GM21529 (cell line): ENCODE data around the gene TMEM217.

Experiments
- ATAC-seq: cut with Tn5 transposase; IDR thresholded peaks from one replicate; pipeline ENCODE4 v1.9.1; 2021; ENCODE audit not compliant: unreplicated experiment

The TMEM217 gene

GRCh38 chr6:37244430-37245310 lies 13.3 kb downstream of the TMEM217 start:
- ATAC-seq: no peak

GRCh38 chr6:37243816-37244370 lies 14.1 kb downstream of the TMEM217 start:
- ATAC-seq: no peak

DNA sequence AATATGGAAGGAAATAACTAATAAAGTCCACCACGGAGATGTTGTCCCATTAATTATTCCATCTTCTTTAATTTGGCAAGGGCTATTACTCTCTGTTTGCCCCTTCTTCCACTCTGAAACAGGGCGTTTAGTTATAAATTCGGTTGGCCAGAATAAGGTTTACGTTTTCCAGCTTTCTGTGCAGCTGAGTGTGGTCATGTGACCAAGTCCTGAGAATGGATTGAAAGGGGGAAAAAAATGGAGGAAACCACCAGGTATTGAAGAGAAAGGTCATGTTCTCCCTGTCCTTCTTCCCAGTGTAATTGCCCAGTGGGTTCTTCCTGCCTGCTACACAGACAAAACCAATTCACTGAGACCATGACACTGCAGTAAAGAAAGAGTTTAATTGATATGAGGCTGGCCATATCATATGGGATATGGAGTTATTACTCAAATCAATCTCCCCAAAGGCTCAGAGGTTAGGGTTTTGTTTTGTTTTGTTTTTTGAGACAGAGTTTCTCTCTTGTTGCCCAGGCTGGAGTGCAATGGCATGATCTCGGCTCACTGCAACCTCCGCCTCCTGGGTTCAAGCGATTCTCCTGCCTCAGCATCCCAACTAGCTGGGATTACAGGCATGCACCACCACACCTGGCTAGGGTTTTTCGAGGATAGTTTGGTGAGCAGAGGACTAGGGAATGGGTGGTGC lies 14.7 kb downstream of the TMEM217 start:
- no peak for ATAC-seq

DNA sequence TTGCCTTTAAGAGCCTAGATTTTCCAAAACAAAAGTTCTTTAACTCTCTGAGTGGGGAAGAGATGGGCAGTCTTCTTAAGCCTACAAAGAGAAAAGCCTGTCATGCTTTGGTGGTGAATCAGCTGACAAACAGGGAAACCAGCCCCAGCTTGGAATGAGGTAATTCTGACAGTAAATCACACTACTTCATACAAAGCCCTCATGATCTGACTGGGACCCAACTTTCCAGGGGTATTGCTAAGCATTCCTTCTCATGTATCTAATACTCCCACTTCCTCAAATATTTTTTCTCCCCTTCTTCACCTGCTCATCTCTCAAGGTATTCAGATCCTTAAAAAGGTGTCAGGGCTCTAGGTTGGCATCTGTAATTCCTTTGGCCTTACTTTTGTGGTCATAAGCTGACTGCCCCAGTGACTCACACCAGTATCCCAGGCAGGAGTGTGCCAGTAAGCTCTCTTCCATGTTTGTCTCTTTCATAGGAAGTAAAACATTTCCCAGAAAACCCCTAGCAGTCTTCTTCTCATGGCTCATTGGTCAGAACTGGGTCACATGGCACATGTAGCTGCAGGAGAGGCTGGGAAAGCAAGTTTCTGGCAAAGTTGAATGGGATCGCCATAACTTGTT lies 15.4 kb downstream of the TMEM217 start:
- ATAC-seq: no peak

- no peak for ATAC-seq
Measured at GRCh38 chr6:37241775-37242428, 16.0 kb downstream of the TMEM217 start.

- ATAC-seq: no peak
Measured at GRCh38 chr6:37241131-37241530, 16.8 kb downstream of the TMEM217 start.

DNA sequence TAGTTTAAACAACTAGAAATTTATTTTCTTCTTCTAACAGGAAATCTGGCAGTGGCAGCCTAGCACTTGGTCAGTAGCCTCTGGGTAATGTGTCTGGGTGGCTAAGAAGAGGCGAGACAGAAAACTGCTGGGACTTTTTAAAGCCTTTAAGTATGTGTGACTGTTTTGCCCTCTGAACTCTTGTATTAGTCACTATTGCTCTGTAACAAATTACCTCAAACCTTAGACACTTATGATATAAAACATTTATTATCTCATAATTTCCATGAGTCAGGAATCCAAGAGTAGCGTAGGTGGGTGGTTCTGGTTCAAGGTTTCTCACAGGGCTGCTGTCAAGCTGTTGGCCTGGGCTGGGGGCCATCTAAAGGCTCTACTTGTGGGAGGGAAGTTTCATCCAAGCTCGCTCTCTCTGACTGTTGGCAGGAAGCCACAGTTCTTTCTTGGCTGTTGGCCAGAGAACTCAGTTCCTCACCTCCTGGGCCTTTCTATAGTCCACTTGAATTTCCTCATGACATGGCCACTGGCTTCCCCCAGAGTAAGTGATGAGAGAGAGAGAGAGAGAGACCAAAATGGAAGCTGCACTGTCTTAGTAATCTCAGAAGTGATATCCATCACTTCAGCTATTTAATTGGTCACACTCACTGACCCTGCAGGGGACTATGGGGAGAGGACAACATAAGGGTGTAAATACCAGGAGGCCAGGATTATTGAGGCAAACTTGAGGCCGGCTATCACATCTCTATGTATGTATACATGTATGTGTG lies 17.8 kb downstream of the TMEM217 start:
- peak; percentile 65 for ATAC-seq

GRCh38 chr6:37239526-37239925 lies 18.4 kb downstream of the TMEM217 start:
- no peak for ATAC-seq

DNA sequence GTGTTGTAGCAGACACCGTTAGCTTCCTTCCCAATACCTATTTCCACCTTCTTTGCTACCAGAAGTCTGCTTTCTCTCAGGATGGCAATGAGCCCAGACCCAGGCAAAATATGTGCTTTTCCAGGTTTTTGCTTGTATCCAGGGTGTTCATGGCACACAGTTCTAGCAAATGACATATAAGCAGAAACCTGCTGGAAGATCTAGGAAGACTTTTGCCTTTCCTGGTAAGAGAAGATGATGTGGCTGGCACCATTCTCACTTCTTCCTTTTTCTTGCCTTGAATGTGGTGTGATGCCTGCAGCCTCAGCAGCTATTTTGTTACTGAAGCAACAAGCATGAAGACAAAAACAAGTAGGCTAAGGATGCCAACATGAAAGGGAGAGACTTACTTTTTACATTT lies 19.6 kb downstream of the TMEM217 start:
- no peak for ATAC-seq

DNA sequence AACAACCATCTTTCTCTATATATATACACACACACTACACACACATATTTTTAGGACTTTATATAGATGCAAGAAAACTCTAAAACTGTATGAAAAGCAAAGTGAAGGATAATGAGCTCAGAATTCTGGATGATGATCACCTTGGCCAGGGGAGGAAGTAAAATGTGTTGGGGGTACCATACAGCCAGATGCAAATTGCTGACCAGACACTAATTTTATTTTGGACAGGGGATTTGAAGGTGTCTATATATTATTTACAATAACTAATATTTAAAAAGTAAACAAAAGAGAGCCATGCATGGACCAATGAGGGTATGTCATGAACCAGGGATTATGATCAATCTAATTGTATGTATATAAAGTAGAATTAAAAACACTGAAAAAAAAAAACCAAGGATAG lies 20.2 kb downstream of the TMEM217 start:
- ATAC-seq: no peak

DNA sequence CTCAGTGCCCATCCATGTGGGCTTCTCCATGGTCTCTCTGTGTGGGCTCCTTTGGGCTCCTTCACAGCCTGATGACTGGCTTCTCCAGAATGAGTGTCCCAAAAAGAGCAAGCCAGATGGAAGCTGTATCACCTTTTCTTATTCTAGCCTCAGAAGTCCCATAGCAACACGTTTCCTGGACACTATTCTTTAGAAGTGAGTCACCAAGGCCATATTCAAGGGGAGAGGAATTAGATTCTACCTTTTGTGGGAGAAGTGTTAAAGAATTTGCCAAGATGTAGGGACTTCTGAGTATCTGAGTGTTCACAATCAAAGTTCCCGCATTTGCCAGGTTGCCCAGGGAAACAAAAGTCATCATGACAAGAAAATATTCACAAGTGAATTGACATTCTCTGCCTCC lies 21.0 kb downstream of the TMEM217 start:
- no peak for ATAC-seq

DNA sequence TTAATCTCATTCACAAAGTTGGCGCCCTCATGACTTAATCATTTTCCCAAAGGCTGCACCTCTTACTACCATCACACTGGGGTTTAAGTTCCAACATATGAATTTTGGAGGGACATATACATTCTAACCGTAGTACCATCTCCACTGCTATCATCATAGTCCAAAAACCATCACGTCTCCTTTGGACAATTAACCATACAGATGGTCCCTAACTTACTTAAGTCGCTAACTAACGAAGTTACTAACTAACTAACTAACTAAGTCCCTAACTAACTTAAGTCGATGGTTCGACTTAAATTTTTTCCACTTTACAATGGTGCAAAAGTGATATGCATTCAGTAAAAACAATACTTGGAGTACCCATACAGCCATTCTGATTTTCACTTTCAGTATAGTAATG lies 24.4 kb downstream of the TMEM217 start:
- no peak for ATAC-seq

DNA sequence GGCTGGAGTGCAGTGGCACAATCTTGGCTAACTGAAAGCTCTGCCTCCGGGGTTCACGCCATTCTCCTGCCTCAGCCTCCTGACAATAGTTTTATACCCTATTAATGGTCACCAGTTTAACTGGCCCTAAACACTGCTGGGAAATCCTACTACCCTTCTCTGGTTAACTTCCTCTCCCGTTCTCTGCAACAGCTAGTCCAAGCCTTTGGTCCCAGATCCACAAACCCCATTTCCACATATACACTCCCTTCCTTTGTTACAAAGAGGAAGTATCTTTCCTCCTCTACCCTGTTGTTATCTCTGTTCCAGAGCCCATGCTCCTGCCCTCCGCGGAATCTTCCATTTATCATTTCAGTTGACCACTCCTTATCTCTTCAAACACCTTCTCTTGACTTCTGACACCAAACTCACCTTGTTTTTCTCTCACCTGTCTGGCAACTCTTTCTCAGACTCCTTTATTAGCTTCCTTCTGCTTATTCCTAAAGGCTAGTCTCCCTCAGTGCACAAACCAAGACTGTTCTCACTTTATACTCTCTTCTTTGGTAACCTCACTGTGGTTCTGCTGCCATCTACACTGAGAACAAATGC lies 25.4 kb downstream of the TMEM217 start:
- no peak for ATAC-seq

- ATAC-seq: no peak
Measured at GRCh38 chr6:37230104-37230503, 27.8 kb downstream of the TMEM217 start.

DNA sequence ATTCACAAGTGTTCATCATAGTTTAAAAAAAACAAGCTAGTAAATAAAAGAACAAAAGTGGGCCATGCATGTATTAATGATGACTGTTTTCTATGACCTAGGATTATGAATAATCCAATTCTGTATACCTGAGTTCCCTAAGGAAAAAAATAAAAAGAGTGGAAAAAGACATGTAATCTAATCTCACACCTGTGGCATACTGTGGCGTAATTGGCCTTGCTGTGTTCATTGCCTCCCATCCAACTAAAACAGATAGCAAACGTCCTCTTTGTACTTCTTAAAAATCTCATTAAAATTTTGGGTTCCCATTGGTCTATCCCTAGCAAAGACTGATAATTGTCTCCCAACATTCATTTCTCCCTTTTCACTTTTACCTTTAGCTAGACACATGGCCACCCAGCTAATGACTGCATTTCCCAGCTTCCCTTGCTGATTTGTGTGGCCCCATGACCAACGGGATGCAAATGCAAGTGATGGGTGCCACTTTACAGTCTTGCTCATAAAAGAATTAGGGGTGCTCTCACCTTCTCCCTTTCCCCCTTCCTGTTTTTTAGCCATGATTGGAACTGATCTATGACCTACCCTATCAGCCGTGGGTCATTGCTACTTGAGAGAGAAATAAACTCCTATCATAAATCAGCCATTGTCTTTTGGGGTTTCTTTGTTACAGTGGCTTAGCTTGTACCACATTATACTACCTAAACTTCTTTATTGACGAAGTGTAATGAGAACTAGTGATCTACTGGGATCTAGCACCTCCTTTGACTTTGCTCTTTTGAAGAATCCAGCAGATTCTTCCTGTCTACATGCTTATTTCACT lies 32.4 kb downstream of the TMEM217 start:
- ATAC-seq: no peak

DNA sequence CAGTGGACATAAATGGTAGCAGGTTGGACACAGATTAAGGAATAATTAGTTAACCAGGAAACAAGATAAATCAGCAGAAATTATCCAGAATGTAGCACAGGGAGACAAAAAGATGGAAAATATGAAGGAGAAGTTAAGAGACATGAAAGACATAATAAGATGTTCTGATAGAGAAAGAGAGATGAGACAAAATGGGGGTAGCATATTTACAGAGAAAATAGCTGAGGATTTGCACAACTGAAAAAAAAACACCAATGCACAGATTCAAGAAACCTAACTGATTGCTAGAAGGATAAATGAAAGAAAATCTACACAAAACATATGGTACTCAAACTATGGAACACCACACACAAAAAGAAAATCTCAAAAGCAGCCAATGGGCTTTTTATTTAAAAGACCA lies 35.0 kb downstream of the TMEM217 start:
- ATAC-seq: no peak

DNA sequence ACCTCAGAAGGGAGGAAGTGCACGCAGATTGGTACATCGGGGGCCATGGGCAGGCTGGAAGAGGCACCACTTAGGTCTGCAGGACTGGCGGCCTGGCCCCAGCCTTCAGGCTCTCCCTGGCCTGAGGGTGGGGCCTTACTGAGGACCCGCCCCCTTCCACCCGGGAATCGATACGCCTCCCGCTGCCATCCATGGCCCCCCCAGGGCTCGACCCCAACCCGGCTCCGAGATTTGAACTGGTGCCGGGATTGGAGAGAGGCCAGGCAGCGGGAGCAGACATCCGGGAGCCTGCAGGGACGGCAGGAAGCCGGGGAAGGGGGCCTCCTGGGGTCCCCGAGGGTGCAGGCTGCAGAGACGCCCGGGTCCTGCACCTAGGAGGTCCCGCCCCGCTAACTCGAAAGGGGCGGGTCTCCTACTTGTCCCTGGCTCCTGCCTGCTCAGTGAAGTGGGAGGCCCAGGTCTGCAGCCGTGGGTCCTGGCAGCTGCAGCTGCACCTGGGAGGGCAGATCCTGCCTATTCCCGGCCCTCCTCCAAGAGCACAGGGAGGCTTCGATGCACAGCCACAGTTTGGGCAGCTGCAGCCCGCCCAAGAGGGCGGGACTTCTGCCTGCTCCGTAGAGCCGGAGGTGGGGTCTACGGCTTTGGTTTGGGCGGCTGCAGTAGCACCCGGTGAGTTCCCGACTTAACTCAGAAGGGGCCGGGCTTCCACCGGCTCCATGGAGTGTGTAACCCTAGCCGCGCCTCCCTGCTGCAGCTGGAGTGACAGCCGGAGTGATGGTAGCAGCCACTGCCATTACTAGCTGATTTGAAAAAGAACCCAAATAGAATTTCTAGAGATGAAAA lies 35.6 kb downstream of the TMEM217 start:
- peak; percentile 92 for ATAC-seq

DNA sequence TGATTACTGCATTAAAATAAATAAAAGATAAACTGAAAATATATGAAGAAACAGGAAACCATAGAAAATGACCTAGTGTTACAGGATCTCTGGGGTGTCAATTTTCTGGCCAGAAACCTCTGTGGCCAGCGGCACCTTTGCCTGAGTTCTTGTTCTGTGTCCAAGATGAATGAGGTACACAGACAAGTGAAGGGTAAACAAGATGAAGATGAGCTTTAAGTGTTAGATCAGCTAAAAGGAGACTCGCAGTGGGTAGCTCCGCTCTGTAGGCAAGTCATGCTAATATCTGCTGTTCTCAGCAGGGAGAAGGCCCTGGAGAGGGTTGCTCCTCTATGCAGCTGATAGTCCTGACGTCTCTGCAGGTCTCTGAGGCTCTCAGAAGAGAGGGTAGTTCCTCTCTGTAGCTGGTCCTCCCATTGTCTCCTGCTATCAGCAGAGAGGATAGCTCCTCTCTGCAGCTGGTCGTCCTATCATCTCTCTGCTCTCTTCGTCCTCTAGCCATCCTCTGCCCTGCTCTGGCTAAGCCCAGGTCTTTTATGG lies 36.3 kb downstream of the TMEM217 start:
- peak; percentile 2 for ATAC-seq
